Nephron (organoid): ENCODE results near the gene RTCA.

Experiments
- H3K27ac Mint-ChIP-seq, 3 experiments: 2 replicates each; pipeline ENCODE4 v1.8.0; 2020; ENCODE audit warnings: mixed read lengths in 3 of 3, mild to moderate bottlenecking in 2 of 3, moderate library complexity in 1 of 3
- H3K27me3 Mint-ChIP-seq: 2 replicates; pipeline ENCODE4 v1.8.0; 2021; ENCODE audit warnings: low read depth, mild to moderate bottlenecking, moderate library complexity, mixed read lengths
- H3K36me3 Mint-ChIP-seq: 2 replicates; pipeline ENCODE4 v1.8.0; 2020; ENCODE audit warnings: low read depth, mixed read lengths
- H3K4me1 Mint-ChIP-seq: 2 replicates; pipeline ENCODE4 v1.8.0; 2020; ENCODE audit warnings: mixed read lengths
- H3K4me3 Mint-ChIP-seq, 3 experiments: 2 replicates each; pipeline ENCODE4 v1.8.0; 2020; ENCODE audit warnings: mild to moderate bottlenecking in 3 of 3, mixed read lengths in 3 of 3, moderate library complexity in 2 of 3
- H3K9me3 Mint-ChIP-seq: 2 replicates; pipeline ENCODE4 v1.8.0; 2020; ENCODE audit warnings: mixed read lengths
- TF ChIP-seq, protein P1 (sequence below), 3 experiments: fragments of 200-600 bp; sonication (generic); IDR thresholded peaks; one replicate each; pipeline ENCODE4 v1.5.0; 2021; ENCODE audit warnings: antibody characterized with exemption in 3 of 3; ENCODE audit not compliant: unreplicated experiment in 3 of 3

RTCA gene

DNA sequence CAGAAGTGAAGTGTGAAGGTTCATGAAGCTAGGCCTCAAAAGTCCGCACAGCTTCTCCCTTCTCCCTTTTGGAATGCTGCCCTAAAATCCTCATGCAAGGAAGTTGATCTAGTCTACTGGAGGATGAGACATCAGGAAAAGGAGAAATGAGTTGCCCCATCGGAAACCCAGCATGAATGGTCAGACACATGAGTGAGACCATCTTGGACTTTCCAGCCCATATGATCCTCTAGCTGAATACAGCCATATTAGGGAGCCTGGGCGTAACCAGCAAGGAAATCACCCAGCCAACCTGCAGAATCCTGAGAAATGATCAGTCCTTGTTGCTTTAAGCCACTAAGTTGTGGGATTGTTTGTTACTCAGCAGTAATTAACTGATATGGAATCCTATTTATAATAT, 28.9 kb upstream of the RTCA start:
- H3K36me3 Mint-ChIP-seq, result peaks cover 50% of the 10 kb centered on the region
- no peaks in the 10 kb centered on the region for H3K9me3 Mint-ChIP-seq
- no peak overlapping the region for H3K4me3 Mint-ChIP-seq
- H3K4me1 Mint-ChIP-seq, result no peaks in the 10 kb centered on the region
- TF ChIP-seq, protein P1, sequence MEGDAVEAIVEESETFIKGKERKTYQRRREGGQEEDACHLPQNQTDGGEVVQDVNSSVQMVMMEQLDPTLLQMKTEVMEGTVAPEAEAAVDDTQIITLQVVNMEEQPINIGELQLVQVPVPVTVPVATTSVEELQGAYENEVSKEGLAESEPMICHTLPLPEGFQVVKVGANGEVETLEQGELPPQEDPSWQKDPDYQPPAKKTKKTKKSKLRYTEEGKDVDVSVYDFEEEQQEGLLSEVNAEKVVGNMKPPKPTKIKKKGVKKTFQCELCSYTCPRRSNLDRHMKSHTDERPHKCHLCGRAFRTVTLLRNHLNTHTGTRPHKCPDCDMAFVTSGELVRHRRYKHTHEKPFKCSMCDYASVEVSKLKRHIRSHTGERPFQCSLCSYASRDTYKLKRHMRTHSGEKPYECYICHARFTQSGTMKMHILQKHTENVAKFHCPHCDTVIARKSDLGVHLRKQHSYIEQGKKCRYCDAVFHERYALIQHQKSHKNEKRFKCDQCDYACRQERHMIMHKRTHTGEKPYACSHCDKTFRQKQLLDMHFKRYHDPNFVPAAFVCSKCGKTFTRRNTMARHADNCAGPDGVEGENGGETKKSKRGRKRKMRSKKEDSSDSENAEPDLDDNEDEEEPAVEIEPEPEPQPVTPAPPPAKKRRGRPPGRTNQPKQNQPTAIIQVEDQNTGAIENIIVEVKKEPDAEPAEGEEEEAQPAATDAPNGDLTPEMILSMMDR (IDR thresholded peaks at IDR 0.05; ENCODE audit: unreplicated experiment in 3 of 3), result no peak
- H3K27ac Mint-ChIP-seq, result no peak overlapping the region
- H3K27me3 Mint-ChIP-seq, result no peaks in the 10 kb centered on the region

DNA sequence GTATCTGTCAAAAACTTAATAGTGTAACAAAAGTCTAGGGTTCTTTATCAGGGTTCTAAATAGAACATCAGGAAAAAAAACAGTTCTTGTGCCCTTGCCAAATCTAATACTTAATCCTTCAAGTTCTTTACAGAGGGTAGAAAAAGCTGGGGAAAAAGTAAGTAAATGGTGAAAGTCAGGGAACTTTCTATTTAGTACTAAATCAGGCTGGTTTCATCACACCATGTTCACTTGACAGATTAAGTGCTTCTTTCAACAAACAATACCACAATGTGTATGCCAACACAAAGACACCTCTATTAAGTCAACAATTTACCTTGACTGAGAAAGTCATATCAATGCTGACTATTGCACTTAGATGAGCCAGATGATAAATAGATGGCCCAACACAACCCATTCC, 26.1 kb upstream of the RTCA start:
- TF ChIP-seq, protein P1 (IDR thresholded peaks at IDR 0.05; ENCODE audit: unreplicated experiment in 3 of 3), result no peak
- no peak overlapping the region for H3K27ac Mint-ChIP-seq
- H3K4me3 Mint-ChIP-seq, result no peak overlapping the region
- H3K9me3 Mint-ChIP-seq, result no peaks in the 10 kb centered on the region
- no peaks in the 10 kb centered on the region for H3K27me3 Mint-ChIP-seq
- no peaks in the 10 kb centered on the region for H3K4me1 Mint-ChIP-seq
- H3K36me3 Mint-ChIP-seq, result peaks cover 30% of the 10 kb centered on the region

DNA sequence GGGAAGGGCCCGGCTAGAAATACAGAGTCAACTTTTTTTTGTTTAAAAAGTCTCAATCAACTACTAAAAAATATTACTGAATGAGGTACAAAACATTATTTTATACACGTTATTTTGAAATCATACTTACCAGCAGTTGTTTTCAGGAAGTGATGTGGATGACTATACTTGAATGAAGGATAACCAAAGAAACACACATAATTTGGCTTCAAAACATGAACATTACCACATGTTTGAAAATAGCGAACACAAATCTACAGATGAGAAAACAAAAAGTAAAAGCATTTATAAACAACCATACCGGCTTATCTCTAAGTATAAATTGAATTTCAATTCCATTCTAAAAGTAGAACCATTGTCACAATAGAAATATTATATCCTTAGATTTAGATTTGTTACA, 25.4 kb upstream of the RTCA start:
- H3K4me3 Mint-ChIP-seq, result no peak overlapping the region
- no peaks in the 10 kb centered on the region for H3K9me3 Mint-ChIP-seq
- TF ChIP-seq, protein P1 (IDR thresholded peaks at IDR 0.05; ENCODE audit: unreplicated experiment in 3 of 3), result no peak
- peaks cover 30% of the 10 kb centered on the region for H3K36me3 Mint-ChIP-seq
- H3K4me1 Mint-ChIP-seq, result no peaks in the 10 kb centered on the region
- no peak overlapping the region for H3K27ac Mint-ChIP-seq
- H3K27me3 Mint-ChIP-seq, result no peaks in the 10 kb centered on the region

DNA sequence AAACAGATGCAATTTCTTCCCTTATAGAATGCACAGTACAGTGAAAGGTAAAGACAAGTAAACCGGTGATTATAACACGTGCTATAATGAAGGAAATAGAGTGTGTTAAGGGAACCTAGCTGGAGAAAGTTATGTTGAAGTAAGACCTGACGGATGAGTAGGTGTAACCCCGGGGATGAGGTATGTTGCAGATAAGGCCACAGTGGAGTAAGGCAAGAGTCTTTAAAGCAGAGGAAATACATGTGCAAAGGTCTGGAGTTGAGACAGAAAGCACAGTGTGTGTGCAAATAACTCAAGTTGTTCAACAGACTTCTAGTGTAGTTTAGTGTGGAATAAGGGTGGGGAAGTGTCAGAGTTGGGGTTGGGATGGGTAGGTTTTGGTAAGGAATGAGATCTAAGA, 19.3 kb upstream of the RTCA start:
- peaks cover 3% of the 10 kb centered on the region for H3K36me3 Mint-ChIP-seq
- H3K27ac Mint-ChIP-seq, result peak overlapping the region in 2 of 3 experiments; percentile 8

DNA sequence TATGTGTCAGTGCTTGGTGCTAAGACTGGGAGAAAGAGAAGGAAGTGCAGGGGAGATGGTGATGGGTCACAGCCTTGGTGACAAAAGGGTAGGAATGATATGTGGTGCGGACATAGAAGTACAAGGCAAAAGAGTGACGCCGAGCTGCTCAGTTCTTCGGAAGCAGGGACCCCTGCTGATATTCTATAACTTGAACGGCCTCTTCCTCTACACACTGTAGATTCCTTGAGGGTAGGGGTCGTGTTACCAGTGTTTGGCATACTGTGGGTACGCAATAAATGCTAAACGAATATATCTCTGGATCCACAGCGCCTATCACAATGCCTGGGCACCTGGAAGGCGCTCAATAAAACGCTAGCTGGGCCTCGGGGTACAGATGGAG, 16.9 kb upstream of the RTCA start:
- peaks cover 1% of the 10 kb centered on the region for H3K36me3 Mint-ChIP-seq
- no peak overlapping the region for H3K4me3 Mint-ChIP-seq
- TF ChIP-seq, protein P1 (IDR thresholded peaks at IDR 0.05; ENCODE audit: unreplicated experiment in 3 of 3), result no peak
- peaks cover 10% of the 10 kb centered on the region for H3K4me1 Mint-ChIP-seq
- H3K9me3 Mint-ChIP-seq, result no peaks in the 10 kb centered on the region
- H3K27ac Mint-ChIP-seq, result no peak overlapping the region
- no peaks in the 10 kb centered on the region for H3K27me3 Mint-ChIP-seq

More for the DNA sequence above, 19.3 kb upstream of the RTCA start:
- no peaks in the 10 kb centered on the region for H3K27me3 Mint-ChIP-seq
- H3K4me3 Mint-ChIP-seq, result peak overlapping the region; percentile 45 to 75 (median 73)
- peaks cover 10% of the 10 kb centered on the region for H3K4me1 Mint-ChIP-seq
- H3K9me3 Mint-ChIP-seq, result no peaks in the 10 kb centered on the region
- TF ChIP-seq, protein P1 (IDR thresholded peaks at IDR 0.05; ENCODE audit: unreplicated experiment in 3 of 3), result no peak

DNA sequence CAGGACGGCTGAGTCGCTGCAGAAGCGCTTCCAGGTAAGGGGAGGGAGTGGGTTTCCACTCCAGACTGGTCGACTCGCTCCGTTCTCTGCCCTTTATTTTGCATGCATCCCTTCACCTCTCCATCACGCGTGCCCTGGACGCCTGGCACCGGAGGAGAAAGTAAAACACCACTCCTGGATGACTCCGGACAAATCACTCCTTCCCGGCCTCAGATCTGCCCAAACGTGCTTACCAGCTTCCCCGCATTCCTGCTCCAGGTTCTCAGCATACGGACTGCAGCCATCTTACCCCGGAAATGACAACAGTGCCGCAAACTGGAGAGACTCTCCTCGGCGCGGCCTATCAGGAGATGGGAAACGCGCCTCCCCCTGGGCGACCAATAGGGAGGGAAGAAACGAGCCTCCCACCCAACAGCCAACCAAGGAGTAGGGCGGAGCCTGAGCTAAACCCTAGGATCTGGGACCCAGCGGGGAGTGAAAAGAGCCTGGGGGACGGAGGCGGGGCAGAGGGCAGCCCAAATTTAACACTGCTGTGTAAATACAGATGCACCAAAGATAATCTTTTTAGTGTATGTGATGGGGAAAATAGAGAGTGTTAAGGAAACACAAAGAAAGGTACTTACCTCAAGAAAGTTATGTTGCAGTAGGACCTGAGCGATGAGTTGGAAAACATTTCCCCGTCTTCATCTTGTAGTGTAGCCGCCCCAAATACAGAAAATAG, 16.3 kb upstream of the RTCA start, which contains the start of gene DBT:
TSS of gene DBT (minus strand) at position 298 of the 721 bp plus-strand sequence. CDS start at position 284, 14 bp downstream.
- no peaks in the 10 kb centered on the region for H3K27me3 Mint-ChIP-seq
- no peak within 1 kb of the TSS for H3K4me3 Mint-ChIP-seq
- no peaks in the 10 kb centered on the region for H3K36me3 Mint-ChIP-seq
- H3K27ac Mint-ChIP-seq, result no peak within 1 kb of the TSS
- TF ChIP-seq, protein P1 (IDR thresholded peaks at IDR 0.05; ENCODE audit: unreplicated experiment in 3 of 3), result no peak
- H3K9me3 Mint-ChIP-seq, result no peaks in the 10 kb centered on the region
- H3K4me1 Mint-ChIP-seq, result peaks cover 10% of the 10 kb centered on the region
